Measurements from ENCODE around the gene TMEM43.

The TMEM43 gene

GRCh38 chr3:14141144-14141543 is 16.3 kb downstream of the TMEM43 start:
- no peak for DNase-seq (ENCODE audit: insufficient read length)
- TF ChIP-seq POLR2AphosphoS5 (IDR thresholded peaks at IDR 0.05; ENCODE audit: low read depth, low read length) (no peak), TAF1 (IDR thresholded peaks at IDR 0.05; ENCODE audit: borderline replicate concordance, low read depth, low read length) (no peak), POLR2A (IDR thresholded peaks at IDR 0.05; ENCODE audit: low read depth, low read length) (no peak)
- FAIRE-seq = no peak

- FAIRE-seq = no peak
- DNase-seq (ENCODE audit: insufficient read length) = no peak
- TF ChIP-seq TAF1 (IDR thresholded peaks at IDR 0.05; ENCODE audit: borderline replicate concordance, low read depth, low read length) (no peak), POLR2A (IDR thresholded peaks at IDR 0.05; ENCODE audit: low read depth, low read length) (no peak), POLR2AphosphoS5 (IDR thresholded peaks at IDR 0.05; ENCODE audit: low read depth, low read length) (no peak)
Observed at GRCh38 chr3:14141602-14142341, 16.9 kb downstream of the TMEM43 start.

GRCh38 chr3:14142567-14143270 is 17.9 kb downstream of the TMEM43 start:
- no peak for FAIRE-seq

GRCh38 chr3:14143271-14144225 is 18.7 kb downstream of the TMEM43 start:
- FAIRE-seq = no peak
- TF ChIP-seq POLR2AphosphoS5 (IDR thresholded peaks at IDR 0.05; ENCODE audit: low read depth, low read length) = no peak
- TF ChIP-seq TAF1 (IDR thresholded peaks at IDR 0.05; ENCODE audit: borderline replicate concordance, low read depth, low read length) = no peak
- TF ChIP-seq POLR2A (IDR thresholded peaks at IDR 0.05; ENCODE audit: low read depth, low read length) = no peak
- DNase-seq (ENCODE audit: insufficient read length) = no peak

More at GRCh38 chr3:14142567-14143270, 17.9 kb downstream of the TMEM43 start:
- TF ChIP-seq POLR2A (IDR thresholded peaks at IDR 0.05; ENCODE audit: low read depth, low read length) (no peak), POLR2AphosphoS5 (IDR thresholded peaks at IDR 0.05; ENCODE audit: low read depth, low read length) (no peak), TAF1 (IDR thresholded peaks at IDR 0.05; ENCODE audit: borderline replicate concordance, low read depth, low read length) (no peak)
- DNase-seq (ENCODE audit: insufficient read length) = no peak

GRCh38 chr3:14144423-14145075 is 19.7 kb downstream of the TMEM43 start:
- TF ChIP-seq TAF1 (IDR thresholded peaks at IDR 0.05; ENCODE audit: borderline replicate concordance, low read depth, low read length) (no peak), POLR2A (IDR thresholded peaks at IDR 0.05; ENCODE audit: low read depth, low read length) (no peak), POLR2AphosphoS5 (IDR thresholded peaks at IDR 0.05; ENCODE audit: low read depth, low read length) (no peak)
- DNase-seq (ENCODE audit: insufficient read length) = peak; percentile 70
- no peak for FAIRE-seq

- TF ChIP-seq POLR2A (IDR thresholded peaks at IDR 0.05; ENCODE audit: low read depth, low read length) (no peak), TAF1 (IDR thresholded peaks at IDR 0.05; ENCODE audit: borderline replicate concordance, low read depth, low read length) (no peak), POLR2AphosphoS5 (IDR thresholded peaks at IDR 0.05; ENCODE audit: low read depth, low read length) (no peak)
- no peak for FAIRE-seq
- no peak for DNase-seq (ENCODE audit: insufficient read length)
Observed at GRCh38 chr3:14145236-14145635, 20.4 kb downstream of the TMEM43 start.

- no peak for DNase-seq (ENCODE audit: insufficient read length)
- no peak for FAIRE-seq
- TF ChIP-seq TAF1 (IDR thresholded peaks at IDR 0.05; ENCODE audit: borderline replicate concordance, low read depth, low read length) = no peak
- TF ChIP-seq POLR2AphosphoS5 (IDR thresholded peaks at IDR 0.05; ENCODE audit: low read depth, low read length) = no peak
Observed at GRCh38 chr3:14145670-14146380, 21.0 kb downstream of the TMEM43 start.

GRCh38 chr3:14146381-14147065 is 21.7 kb downstream of the TMEM43 start:
- no peak for FAIRE-seq
- no peak for DNase-seq (ENCODE audit: insufficient read length)
- TF ChIP-seq POLR2AphosphoS5 (IDR thresholded peaks at IDR 0.05; ENCODE audit: low read depth, low read length) = no peak
- TF ChIP-seq POLR2A (IDR thresholded peaks at IDR 0.05; ENCODE audit: low read depth, low read length) = no peak
- TF ChIP-seq TAF1 (IDR thresholded peaks at IDR 0.05; ENCODE audit: borderline replicate concordance, low read depth, low read length) = no peak

GRCh38 chr3:14147066-14147435 is 22.2 kb downstream of the TMEM43 start:
- DNase-seq (ENCODE audit: insufficient read length) (no peak), FAIRE-seq (no peak)
- no peak for TF ChIP-seq POLR2A (IDR thresholded peaks at IDR 0.05; ENCODE audit: low read depth, low read length)
- TF ChIP-seq POLR2AphosphoS5 (IDR thresholded peaks at IDR 0.05; ENCODE audit: low read depth, low read length) = no peak
- no peak for TF ChIP-seq TAF1 (IDR thresholded peaks at IDR 0.05; ENCODE audit: borderline replicate concordance, low read depth, low read length)

- no peak for TF ChIP-seq POLR2A (IDR thresholded peaks at IDR 0.05; ENCODE audit: low read depth, low read length)
- FAIRE-seq (no peak), DNase-seq (ENCODE audit: insufficient read length) (no peak)
Observed at GRCh38 chr3:14147617-14148016, 22.8 kb downstream of the TMEM43 start.

All from GM12892 (cell line).